ENCODE results near the gene PASD1.

PASD1 gene

GRCh38 chrX:151702741-151703340 lies 139.4 kb downstream of the PASD1 start:
- no peak for DNase-seq

GRCh38 chrX:151703487-151703886 lies 140.0 kb downstream of the PASD1 start:
- no peak for DNase-seq

GRCh38 chrX:151704041-151704663 lies 140.7 kb downstream of the PASD1 start:
- no peak for DNase-seq

- no peak for DNase-seq
These were observed 145.3 kb downstream of the PASD1 start for GRCh38 chrX:151708821-151709220.

GRCh38 chrX:151710457-151710856 lies 147.0 kb downstream of the PASD1 start:
- no peak for DNase-seq

- DNase-seq: no peak
These were observed 147.7 kb downstream of the PASD1 start for GRCh38 chrX:151711154-151711553.

- DNase-seq: no peak
These were observed 148.3 kb downstream of the PASD1 start for GRCh38 chrX:151711787-151712186.

GRCh38 chrX:151712253-151712652 lies 148.8 kb downstream of the PASD1 start:
- no peak for DNase-seq

- no peak for DNase-seq
These were observed 150.4 kb downstream of the PASD1 start for GRCh38 chrX:151713849-151714248.

GRCh38 chrX:151714362-151714761 lies 150.9 kb downstream of the PASD1 start:
- DNase-seq: no peak

- no peak for DNase-seq
These were observed 152.3 kb downstream of the PASD1 start, which contains the start of gene FATE1 for GRCh38 chrX:151715752-151716151. Gene FATE1, plus strand, starts transcription at chrX:151716035. Its CDS starts 85 bp downstream, at chrX:151716120.

- DNase-seq: no peak
These were observed 158.9 kb downstream of the PASD1 start for GRCh38 chrX:151722241-151722846.

GRCh38 chrX:151723156-151723760 lies 159.8 kb downstream of the PASD1 start:
- DNase-seq: no peak

- DNase-seq: no peak
These were observed 161.3 kb downstream of the PASD1 start for GRCh38 chrX:151724563-151725337.

GRCh38 chrX:151725338-151725614 lies 161.8 kb downstream of the PASD1 start:
- no peak for DNase-seq

Measured in CD4-positive, alpha-beta T cell treated with Interleukin-17A for 1 hour (primary cell).